Posterior cingulate gyrus (tissue), 11 donors: Measurements from ENCODE around the gene CIB1.
A peak's percentile ranks its signal among the peaks of the same experiment; 100 is the strongest.
"Not testable (repeated sequence)": the region's sequence is repeated elsewhere in the genome, so short reads cannot be mapped to it uniquely, and the experiment has no call there.

ENCODE experiments used
- DNase-seq, 10 donors: peaks; one replicate each; pipeline versions ENCODE4 v3.0.0 to v3.0.0-alpha.2; 2020 to 2021; ENCODE audit warnings: mixed read lengths in 3 of 10
- intact Hi-C: fragments of 100-400 bp; cut with DNase I; formaldehyde crosslinking; loops from one replicate; pipeline ENCODE4 v1.15.1; 2023

The CIB1 gene

DNA sequence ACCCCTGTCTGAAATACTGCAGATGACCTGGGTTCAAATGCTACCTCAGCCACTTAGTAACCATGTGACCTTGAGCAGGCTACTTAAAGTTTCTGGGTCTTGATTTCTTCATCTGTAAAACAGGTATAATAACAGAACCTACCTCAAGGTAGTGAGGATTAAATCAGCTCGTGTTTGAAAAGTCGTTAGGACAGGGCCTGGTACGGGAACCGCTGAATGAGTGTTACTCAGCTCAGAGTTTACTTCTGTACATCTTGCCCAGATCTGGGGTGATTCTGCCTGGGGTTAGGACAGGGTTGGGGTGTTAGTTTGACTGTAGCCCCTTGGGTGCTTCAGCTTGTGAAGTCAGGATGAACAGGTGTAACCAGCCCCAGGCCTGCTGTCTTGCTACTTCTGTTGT, 30.8 kb downstream of the CIB1 start:
- DNase-seq = peak in 2 of 10 donors; percentile 0 to 2
- intact Hi-C loops = no loop called here

DNA sequence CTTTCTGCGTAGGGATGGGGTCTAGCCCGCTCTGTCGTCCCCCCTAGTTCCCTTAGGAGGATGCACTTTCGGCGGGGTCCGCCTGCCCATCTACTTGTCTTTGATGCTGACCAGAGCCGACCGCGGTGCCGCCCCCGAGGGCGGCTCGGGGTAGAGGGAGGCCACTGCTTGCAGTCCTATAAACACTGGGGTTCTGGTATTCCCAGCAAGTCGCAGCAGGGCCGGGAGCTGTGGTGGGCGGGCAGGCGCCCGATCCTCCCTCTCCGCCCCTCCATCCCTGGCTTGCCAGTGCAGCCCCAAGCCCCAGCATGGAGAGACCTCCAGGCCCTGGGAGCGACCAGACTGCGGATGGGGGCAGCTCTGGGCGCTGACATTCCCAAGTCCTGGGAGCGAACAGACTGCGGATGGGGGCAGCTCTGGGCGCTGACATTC, 31.8 kb downstream of the CIB1 start:
- peak in 2 of 10 donors; percentile 84 to 85 for DNase-seq
- intact Hi-C loops = no loop called here

DNA sequence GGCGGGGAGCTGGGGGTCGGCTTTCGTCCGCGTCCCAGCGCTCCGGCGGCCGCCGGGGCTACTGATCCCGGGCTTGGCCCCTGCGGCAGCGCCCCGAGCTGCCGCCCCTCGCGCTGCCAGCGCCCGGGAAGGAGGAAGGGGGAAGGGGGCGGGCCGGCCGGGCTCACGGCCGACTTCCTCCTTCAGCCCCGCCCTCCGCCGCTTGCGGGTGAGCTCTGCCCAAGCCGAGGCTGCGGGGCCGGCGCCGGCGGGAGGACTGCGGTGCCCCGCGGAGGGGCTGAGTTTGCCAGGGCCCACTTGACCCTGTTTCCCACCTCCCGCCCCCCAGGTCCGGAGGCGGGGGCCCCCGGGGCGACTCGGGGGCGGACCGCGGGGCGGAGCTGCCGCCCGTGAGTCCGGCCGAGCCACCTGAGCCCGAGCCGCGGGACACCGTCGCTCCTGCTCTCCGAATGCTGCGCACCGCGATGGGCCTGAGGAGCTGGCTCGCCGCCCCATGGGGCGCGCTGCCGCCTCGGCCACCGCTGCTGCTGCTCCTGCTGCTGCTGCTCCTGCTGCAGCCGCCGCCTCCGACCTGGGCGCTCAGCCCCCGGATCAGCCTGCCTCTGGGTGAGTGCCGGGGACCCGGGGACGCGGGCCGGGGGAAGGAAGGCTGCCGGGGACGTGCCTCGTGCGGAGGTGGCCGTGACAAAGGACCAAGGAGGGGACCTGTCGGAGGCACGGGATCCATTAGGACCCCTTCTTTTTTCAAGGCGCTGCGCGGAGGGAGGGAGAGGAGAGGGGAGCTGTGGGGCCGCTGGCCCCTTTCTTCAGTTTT, 32.4 kb downstream of the CIB1 start, which contains the start of gene SEMA4B:
Gene SEMA4B, plus strand, starts transcription at position 201 of the 814 bp plus-strand sequence. Its CDS starts 249 bp downstream, at position 450.
- intact Hi-C loops = no loop called here
- peak; percentile 41 to 94 (median 72) for DNase-seq

DNA sequence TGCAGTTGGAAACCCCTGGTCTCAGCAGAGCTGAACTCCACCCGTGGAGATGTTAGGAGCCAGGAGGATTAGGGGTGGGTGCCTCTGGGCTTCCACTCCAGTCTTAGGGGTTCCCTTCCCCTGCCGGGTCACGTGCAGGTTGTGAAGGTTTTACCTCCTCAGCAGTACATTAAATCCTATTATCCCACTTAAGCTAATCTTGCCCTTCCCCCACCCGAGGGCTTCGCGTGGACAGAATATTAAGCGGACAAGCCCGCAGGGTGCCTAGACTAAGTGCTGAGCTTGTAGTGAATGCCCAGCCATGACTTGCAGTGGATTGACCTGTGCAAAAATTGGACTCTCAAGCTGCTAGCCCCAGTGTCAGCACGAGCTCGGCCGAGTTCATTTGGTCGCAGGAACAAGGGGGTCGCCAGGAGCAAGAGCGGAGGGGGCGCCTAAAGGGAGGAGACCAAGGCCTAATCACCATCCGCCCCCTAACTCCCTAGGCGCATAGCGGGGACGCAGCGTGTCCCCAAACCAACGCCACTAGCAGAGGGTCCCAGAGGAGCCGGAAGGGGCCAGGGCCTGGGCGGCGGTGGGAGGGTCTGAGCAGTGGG, 33.1 kb downstream of the CIB1 start:
- intact Hi-C loops = no loop called here
- DNase-seq = peak in 1 of 10 donors; percentile 83

DNA sequence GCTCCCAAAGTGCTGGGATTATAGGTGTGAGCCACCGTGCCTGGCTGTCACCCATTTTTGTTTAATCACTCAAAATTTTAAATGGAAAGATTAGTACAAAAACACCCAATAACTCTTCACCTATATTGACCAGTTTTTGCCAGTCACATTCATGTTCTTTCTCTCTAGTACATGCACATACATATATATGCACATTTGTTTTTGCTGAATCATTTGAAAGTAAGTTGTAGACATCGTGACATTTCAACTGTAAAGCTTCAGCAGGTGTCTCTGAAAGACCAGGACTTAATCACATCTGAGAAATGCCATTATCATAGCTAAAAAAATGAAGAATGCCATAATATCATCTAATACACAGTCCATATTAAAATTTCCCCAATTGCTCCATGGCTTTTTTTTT, 39.1 kb downstream of the CIB1 start:
- no peak for DNase-seq
- intact Hi-C loops = no loop called here

DNA sequence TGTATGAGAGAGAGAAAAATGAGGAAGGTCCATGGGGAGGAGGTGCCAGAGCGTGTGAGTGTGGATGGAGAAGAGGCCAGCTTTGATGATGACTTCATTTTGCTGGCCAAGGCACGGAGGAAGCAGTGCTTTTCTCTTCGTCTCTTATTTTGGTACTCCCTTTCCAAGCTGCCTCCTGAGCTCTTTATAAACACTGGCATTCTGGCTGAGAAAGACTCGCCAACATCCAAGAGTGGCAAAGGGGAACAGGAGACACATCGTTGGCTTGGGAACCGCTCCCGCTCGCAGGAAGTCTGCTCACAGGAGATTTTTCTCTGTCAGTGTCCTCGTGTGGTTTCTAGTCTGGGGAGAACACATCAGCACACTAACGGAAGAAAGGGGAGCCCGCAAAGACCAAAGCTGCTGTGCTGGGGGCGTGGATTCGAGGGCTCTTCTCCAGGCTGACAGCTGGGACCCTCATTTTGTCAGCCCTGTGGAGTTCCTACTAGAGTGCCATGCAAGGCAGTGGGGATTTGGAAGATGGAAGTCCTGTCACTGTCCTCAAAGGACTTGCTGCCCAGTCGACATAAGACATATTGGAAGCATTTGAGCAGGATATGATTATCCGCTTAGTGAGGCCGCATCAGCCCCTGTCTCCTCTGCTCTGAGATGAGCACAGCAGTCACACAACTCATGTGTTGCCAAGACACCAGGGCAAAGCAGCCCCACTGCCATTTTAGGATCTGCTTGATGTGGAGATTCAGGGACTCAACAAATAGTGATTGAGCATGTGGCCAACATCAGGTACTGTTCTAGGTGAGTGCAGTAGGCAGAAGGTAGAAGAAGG, 40.6 kb downstream of the CIB1 start:
- intact Hi-C loops = no loop called here
- DNase-seq = peak in 9 of 10 donors; percentile 30 to 94 (median 67)

DNA sequence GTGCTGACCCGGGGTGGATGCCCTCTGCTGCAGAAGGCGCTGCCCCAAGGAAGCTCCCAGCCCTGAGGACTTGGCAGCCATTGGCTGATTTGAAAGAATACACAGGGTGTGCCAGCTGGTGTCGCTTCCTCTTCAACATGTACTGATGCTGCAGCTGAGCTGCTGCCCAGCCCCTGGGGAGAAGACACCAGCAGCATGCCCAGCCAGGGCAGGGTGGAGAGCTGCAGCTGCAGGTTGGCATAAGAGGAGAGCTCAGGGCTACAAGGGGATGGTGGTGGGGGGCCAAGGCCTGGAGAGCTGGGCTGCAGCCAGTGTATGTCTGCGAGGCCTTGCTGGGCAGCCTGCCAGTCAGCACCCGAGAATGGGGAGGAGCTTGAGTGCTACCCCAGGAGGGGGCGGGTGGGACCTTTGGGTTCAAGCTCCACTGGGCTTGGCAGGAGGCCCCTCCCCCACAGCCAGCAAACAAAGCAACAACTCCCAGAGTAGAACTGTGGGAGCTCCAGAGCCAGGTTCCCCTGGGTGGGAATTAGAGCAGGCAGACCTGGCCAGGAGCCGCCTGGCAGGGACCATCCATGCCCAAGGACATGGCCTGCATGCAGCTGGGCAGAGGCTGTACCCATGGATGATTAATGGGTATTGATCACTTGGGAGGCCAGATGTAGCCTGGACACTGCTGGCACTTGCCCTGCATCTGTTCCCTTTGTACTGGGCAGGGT, 41.8 kb downstream of the CIB1 start:
- peak; percentile 56 to 97 (median 84) for DNase-seq

DNA sequence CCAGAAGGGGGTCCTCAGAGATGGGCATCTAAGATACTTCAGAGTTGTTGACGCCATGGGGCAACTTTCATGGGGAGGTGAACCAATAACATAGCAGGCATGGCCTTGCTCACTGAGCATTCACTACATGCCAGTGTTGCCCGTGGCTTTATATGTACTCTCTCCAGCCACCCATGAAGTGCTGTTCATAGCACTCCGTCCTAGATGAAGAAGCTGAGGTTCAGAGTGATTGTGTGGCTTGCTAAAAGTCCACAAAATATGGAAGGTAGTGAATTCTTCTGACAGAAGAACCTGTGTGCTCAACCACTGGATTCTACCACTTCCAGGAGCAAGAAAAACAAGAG, 42.4 kb downstream of the CIB1 start:
- DNase-seq = peak in 2 of 10 donors; percentile 21 to 23
- intact Hi-C loops = no loop called here

More for the DNA sequence above, 41.8 kb downstream of the CIB1 start:
- intact Hi-C loops = no loop called here

DNA sequence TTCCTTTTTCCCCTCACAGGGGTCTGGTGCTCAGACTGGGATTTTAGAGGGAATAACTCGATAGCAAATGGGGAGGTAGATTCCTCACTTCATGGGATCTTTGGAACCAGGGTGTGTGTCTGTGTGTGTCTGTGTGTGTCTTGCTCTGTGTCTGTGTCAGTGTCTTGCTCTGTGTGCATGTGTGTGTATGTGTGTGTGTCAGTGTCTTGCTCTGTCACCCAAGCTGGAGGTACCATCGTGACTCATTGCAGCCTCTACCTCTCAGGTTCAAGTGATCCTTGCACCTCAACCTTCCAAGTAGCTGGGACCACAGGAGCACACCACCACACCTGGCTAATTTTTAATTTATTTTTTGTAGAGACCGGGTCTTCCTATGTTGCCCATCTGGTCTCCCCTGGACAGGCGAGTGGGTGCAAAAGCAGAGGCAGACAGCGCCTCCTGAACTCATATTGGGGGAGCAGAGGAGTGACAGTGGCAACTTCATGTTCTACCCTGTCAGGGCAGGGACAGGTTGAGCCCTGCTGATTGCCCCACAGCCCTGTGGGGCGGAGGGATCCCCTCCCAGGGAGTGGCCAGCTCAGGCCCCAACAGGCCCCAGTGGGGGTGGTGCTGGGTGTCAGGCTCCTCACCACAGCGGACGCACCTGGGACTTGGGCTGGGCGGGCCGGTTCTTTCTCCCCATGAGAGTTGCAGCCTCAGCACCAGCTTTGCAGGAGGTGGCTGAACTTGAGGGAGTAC, 43.0 kb downstream of the CIB1 start:
- DNase-seq = peak in 3 of 10 donors; percentile 30 to 78 (median 61)
- intact Hi-C loops = no loop called here

DNA sequence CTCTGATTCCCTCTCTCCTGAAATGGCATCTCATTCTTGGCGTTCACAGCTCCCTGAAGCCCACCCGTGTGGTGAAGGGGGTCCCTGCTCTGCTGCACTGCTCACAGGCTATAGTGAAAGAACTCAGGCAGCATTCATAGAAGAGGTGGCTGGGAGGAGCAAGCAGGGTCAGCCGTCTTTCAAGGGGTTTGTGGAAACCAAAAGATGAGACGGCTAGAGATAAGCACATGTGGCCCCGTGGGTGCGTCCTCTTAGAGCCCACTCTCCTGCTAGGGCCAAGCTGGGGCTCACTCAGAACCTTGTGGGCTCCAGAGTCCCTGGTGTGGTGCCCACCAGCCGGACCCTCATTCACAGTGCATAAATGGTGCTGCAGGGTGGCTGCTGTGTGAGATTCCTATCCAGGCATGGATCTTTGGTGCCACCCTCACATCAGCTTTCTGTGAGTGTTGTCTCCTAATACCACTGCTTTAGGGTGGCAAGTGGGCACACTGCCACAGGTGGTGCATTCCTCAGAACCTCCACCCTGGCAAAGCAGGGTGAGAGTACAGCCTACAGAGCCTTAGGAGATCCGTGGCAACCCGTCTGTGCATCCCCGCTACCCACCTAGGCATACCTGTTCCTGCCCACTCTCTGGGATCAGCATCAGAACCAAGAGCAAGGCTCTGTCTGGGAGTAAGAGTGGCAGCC, 43.8 kb downstream of the CIB1 start:
- intact Hi-C loops = no loop called here
- peak in 3 of 10 donors; percentile 39 to 81 (median 39) for DNase-seq

DNA sequence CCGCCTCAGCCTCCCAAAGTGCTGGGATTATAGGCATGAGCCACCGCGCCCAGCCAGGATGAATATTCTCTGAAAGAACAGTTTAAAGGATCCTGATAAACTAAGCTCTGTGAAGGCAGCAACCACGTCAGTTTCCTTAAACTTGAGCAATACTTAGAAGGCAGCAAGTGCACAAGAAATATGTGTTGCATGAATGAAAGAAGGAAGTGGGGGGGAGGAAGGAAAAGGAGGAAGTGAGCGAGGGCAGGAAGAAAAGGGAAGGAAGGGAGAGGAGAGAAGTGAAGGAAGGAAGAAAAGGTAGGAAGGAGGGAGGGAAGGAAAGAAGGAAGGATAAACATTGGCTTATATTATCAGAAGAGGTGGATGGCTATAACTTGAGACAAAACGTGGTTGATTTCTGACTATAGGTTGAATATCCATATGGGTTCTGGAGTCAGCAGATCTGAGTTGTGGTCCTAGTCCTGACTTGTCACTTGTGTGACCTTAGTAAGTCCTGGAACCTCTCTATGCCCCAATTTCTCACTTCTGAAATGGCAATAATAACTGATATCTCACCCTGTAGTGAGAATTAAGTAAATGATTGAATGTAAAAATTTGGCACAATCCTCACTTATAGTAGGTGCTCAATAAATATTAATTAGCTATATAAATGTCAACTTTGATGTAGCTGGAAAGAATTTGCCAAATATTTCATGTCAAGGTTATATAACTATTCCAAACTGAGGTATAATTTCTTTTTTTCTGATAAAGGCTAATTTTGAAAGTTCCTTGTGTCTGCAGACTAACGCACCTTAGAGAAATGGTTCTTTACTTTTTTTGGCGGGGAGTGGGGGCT, 44.6 kb downstream of the CIB1 start:
- DNase-seq = peak in 1 of 10 donors; percentile 49
- intact Hi-C loops = no loop called here

DNA sequence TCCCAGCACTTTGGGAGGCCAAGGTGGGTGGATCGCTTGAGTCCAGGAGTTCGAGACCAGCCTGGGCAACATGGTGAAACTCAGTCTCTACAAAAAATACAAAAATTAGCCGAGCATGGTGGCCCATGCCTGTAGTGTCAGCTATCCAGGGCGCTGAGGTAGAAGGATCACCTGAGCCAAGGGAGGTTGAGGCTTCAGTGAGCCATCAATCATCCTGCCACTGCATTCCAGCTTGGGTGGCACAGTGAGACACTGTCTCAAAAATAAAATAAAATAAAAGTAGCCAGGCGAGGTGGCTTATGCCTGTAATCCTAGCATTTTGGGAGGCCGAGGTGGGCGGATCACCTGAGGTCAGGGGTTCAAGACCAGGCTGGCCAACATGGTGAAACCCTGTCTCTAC, 45.7 kb downstream of the CIB1 start:
- DNase-seq = peak in 3 of 10 donors; percentile 3 to 35 (median 33)
- intact Hi-C loops = not testable (repeated sequence)

DNA sequence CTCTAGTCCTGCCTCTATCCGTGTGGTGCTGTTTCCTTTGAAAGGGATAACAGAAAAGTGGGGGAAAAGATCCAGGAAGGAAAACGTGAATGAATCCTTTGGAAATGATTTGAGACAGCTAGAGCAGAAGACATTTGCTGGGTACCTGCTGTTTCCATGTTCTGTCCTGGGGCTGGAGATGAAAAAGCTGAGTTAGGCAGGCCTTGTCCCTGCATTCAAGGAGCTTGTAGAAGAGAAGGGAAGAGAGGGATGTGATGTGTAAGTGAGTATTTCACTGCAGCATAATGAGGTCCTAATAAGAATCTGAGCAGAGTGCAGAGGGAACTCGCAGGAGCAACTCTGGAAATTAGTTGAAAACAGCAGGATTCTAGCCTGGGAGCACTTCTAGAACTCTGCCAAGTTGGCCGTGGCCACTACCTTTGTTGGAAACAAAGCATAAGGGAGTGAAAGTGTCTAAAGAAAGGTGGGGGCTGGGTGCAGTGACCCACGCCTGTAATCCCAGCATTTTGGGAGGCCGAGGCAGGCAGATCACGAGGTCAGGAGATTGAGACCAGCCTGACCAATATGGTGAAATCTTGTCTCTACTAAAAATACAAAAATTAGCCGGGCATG, 46.4 kb downstream of the CIB1 start:
- peak in 3 of 10 donors; percentile 29 to 39 (median 37) for DNase-seq
- intact Hi-C loops = no loop called here

DNA sequence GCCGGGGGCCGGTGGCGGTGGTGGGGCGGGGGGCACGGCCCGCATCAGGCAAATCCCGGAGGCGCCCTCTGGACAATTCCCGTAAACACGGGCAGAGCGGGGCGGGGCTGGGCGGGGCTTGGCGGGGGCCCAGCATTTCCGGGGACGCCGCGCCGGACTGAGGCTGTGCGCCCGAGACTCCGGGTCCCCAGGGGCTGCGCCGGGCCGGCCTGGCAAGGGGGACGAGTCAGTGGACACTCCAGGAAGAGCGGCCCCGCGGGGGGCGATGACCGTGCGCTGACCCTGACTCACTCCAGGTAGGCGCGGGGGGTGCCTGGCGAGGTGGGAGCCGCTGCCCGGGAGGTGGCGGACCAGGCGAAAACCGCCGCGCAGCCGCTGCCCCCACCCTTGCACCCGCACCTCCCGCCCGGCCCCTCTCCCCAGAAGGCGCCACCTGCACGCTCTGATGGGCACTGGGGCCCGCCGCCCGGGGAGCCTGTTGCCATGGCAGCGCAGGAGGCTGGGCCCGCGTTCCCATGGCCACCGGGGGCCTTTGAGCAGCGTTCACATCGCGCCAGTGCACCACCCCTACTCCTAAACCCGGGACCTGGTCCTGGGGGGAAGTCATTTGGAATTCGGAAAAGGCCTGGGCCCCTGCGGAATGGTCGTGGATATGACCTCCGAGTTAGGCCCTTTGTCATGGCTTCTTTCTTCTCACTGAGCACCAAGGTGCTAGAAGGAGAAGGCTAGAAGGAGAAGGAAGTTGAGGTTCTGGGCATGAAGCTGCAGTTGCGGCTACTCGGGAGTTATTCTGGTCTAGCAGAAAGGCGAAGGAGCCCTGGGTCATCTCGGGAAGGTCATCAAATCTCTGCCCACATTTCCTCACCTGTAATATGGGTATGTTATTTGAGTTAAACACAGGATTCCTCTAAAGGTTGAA, 48.7 kb downstream of the CIB1 start:
- intact Hi-C loops = no loop called here
- DNase-seq = peak; percentile 58 to 96 (median 80)

DNA sequence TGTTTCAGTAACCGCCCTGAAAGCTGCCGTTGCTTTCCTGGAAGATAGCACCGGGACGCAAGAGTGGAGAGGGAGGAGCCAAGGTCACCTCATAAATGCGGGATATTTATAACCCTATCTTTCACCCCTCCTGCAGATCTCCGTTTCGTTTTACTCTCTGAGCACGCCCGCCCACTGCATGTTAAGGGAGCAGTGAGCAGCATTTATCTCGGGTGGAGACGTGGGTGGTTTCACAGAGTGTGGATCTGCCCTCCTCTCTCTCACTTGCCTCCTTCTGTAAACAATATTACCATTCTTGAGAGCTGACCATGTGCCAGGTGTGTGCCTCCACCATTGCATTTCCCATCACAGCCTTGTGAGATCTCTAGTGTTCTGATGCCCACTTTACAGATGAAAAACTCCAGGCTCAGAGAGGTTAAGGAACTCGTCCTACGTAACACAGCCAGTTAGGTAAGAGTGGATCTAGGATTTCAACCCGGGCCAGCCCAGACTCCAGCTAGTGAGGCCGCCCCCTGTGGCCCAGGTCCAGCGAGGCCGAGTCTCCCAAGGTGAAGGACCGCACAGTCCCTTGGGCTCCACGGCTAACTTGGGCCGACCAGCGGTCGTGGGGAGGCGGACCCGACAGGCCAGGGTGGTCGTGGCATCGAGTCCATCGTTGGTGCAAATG, 49.5 kb downstream of the CIB1 start:
- peak in 7 of 10 donors; percentile 26 to 92 (median 60) for DNase-seq
- intact Hi-C loops = no loop called here

DNA sequence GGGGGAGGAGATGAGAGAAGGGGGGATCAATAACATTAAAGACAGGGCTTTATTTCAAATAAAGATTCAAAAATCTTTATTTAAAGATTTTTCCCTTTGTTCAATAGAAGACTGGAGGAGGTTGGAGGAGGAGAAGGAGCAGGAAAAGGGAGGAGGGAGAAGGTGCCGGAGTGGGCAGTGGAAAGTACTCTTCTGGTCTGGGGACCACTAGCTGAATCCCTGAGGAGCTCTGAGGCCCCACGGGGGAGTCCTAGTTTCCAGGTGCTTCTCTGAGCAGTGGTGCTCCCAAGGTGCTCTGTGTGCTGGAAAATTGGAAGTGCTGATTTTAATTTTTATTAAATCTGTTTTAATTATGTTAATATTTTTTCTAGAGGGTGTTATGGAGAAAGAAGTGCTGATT, 52.0 kb downstream of the CIB1 start:
- peak in 2 of 10 donors; percentile 18 to 39 for DNase-seq
- intact Hi-C loops = no loop called here
